ENCODE measurements around the gene TIMM29.
"Not testable (repeated sequence)": the region's sequence is repeated elsewhere in the genome, so short reads cannot be mapped to it uniquely, and the experiment has no call there.

TIMM29 gene

DNA sequence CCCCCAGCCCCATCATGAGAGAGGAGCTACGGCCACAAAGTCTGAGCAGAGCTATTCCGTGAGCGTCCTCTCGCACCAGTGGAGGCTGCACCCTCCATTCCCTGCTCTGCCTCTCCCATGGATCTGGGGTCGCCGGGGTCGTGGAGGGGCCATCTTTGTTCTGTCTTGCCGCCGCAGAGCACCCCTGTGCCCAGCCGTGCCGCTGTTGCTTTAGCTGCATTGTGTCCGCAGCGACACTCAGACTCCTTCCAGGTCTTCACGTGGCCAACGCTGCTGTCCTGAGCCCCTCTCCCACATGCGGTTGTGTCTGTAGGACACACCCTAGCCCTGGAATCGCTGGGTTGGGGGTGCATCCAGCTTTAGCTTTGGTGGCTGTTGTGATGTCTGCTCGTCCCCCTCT lies 16.0 kb upstream of the TIMM29 start:
- DNase-seq (ENCODE audit: low read depth), result no peak

DNA sequence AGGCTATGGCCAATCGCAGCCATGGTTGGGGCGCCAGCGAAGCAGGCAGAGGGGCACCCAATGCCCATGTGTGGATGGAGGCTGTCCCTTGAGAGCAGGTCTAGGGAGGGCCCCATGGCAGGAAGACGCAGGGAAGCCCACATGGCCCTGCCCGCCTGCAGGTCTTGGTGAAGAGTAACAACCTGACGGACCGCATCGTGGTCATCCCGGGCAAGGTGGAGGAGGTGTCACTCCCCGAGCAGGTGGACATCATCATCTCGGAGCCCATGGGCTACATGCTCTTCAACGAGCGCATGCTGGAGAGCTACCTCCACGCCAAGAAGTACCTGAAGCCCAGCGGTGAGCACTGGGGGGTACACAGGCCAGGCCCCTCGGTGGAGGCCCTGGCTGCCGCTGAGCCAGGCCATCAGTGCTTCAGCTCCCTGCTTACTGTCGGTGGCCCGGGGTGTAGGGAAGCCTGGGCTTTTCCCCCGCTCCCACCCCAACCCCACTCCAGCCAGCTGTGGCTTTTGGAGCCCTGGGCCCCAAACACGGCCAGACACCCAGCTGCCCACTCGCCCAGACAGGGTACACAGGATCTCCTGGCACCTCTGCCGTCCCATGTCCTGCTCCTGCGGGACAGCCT lies 14.8 kb upstream of the TIMM29 start:
- no peak for DNase-seq (ENCODE audit: low read depth)

DNA sequence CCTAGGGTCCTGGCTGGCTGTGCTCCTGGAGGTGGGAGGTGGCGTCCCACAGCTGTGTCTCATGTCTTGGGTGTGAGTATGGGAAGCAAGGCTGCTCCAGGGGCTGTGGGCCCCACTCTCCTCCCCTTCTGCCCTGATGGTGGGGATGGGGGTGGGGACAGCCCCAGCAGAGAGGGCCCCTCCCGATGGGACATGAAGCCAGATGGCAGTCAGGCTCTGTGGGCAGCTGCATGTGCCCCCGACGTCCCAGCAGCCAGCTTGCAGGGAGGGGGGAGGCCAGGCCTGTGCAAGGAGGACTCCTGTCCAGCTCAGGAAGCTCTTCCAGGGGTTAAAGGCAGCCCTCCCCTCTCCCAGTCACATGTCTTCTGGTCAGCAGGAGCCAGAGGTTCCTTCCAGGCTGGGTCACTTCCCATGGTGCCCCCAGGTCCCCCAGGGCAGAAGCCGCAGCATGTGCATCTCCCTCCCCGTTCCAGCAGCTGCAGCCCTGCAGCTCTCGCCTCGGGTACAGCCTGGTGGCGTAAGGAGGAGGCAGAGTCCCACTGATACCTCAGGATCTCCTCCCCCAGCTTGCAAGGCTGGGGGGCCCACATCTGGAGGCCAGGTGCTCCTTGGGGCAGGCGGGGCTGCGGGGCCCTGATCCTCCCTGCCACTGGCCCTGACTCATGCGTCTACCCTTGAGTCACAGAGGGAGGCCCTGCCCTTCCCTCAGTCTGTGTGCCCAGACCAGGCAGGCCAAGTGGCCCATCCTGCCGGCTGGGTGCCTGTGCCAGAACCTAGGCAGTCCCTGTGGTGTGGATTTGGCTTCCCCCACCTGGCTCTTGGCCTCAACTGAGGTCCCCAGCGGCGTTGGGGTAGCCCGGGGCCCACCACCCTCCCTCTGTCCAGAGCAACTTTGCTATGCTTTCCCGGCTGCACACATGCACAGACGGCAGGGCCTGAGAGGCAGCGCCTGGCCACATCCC lies 13.2 kb upstream of the TIMM29 start:
- peak; percentile 72 for DNase-seq (ENCODE audit: low read depth)

DNA sequence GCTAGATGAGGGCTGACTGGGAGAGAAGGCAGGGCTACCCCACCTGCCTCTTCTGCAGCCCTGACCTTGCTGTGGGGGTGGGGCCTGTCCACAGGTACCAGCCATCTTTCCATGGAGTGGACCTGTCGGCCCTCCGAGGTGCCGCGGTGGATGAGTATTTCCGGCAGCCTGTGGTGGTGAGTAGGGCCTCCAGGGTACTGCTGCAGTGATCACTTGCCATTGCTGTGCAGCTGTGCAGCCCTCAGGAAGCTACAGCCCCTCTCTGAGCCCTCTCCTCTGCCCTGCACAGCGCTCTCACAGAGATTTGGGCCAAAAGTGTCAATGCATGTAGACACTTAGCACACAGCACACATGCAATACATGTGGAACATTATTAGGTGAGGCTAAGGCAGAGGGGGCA lies 12.0 kb upstream of the TIMM29 start:
- DNase-seq (ENCODE audit: low read depth), result no peak

DNA sequence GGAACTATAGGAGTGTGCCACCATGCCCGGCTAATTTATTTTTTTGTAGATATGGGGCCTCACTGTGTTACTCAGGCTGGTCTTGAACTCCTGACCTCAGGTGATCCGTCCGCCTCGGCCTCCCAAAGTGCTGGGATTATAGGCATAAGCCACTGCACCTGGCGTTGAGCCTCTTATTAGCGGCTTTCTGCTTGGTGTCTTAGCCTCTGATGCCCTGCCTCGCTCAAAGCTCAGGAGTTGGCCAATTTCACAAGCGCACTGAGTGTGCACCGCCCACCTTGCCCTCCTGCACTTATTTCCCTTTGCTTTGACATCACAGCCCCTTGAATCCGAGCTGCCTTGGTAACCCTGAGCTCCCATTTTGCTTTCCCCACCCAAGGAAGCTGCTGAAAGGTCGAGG lies 10.3 kb upstream of the TIMM29 start:
- no peak for DNase-seq (ENCODE audit: low read depth)

- DNase-seq (ENCODE audit: low read depth), result no peak
Measured at GRCh38 chr19:10919352-10920287, 9.0 kb upstream of the TIMM29 start.

DNA sequence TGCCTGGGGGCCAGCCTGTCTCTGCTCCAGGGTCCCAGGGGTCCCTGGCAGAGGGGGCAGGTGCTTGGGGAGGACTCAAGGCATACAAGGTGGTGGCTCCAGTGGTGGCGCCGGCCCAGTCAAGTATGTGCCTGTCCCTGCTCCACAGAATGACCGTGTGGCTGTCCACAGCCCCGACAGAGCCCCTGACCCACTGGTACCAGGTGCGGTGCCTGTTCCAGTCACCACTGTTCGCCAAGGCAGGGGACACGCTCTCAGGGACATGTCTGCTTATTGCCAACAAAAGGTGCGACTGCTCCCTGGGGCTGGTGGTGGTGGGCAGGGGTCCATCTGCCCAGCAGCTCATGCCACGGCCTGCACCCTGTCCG lies 8.3 kb upstream of the TIMM29 start:
- DNase-seq (ENCODE audit: low read depth), result no peak

DNA sequence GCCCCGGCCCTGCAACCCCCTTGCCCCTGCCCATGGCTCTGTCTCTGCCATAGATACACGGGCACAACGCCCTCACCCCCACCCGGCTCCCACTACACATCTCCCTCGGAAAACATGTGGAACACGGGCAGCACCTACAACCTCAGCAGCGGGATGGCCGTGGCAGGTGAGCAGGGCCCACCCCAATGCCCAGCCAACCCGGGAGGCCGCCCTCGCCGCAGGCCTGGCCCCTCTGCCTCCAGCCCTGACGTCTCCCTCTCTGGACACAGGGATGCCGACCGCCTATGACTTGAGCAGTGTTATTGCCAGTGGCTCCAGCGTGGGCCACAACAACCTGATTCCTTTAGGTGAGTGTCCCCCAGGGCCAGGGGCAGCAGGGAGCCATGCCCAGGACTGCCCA lies 7.8 kb upstream of the TIMM29 start:
- DNase-seq (ENCODE audit: low read depth), result no peak

DNA sequence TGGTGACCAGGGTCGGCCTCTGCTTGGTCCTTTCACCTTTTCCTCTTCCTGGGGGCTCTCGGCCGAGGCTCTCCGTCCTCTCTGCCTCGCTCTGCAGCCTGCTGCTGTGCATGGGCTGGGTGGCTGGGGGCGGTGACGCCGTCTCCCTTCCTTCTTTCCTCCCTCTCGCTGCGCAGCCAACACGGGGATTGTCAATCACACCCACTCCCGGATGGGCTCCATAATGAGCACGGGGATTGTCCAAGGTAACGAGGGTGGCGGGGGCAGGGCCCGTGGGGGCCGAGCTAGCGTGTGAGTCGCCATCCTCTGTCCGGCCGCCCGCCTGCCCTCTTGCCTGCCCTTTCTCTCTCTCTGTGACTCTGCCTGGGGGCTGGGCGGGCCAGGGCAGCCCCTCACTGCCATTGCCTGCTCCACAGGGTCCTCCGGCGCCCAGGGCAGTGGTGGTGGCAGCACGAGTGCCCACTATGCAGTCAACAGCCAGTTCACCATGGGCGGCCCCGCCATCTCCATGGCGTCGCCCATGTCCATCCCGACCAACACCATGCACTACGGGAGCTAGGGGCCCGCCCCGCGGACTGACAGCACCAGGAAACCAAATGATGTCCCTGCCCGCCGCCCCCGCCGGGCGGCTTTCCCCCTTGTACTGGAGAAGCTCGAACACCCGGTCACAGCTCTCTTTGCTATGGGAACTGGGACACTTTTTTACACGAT lies 7.3 kb upstream of the TIMM29 start:
- DNase-seq (ENCODE audit: low read depth), result no peak

GRCh38 chr19:10921910-10922637 lies 6.5 kb upstream of the TIMM29 start:
- no peak for DNase-seq (ENCODE audit: low read depth)

GRCh38 chr19:10922638-10923014 lies 6.0 kb upstream of the TIMM29 start:
- DNase-seq (ENCODE audit: low read depth), result no peak

DNA sequence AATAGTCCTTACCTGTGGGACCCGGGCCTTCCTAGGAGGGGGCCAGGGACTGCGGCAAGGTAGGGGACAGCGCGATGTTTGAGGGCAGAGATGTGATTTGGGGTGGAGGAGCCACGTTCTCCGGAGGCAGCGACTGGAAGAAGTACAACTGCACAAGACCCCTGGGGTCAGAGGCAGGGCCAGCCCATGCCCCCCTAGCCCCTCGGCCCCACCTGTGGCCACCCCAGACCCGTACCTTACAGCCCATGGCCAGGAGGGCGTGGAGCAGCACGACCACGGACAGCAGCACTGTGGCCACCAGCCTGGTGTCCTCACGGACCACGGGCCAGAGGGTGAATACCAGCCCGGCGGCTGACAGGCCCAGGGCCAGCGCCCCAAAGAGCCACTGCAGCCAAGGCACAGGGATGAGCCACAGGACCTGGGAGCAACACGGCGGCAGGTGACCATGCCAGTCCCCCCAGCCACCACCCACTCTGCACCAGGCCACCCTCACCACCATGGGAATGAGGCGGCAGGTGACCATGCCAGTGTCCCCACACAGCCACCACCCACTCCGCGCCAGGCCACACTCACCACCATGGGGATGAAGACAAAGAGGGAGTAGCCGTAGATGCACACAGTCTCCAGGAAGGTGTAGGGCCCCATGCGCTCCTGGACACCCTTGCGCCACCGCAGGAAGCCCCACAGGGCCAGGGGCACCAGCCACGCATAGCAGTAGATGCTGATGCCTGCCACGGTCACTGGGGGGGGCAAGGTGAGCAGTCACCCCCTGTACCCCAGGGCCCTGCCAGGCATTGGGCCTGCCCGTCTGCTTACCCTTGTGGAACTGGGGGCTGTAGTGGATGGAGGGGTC lies 5.1 kb upstream of the TIMM29 start:
- DNase-seq (ENCODE audit: low read depth), result no peak

- no peak for DNase-seq (ENCODE audit: low read depth)
Measured at GRCh38 chr19:10924597-10924996, 4.0 kb upstream of the TIMM29 start.

GRCh38 chr19:10927730-10928562 lies 665 bp upstream of the TIMM29 start:
- no peak for DNase-seq (ENCODE audit: low read depth)

- no peak for DNase-seq (ENCODE audit: low read depth)
Measured at GRCh38 chr19:10929402-10929794, 787 bp downstream of the TIMM29 start.

- no peak for DNase-seq (ENCODE audit: low read depth)
Measured at GRCh38 chr19:10935371-10936059, 6.9 kb downstream of the TIMM29 start.

DNA sequence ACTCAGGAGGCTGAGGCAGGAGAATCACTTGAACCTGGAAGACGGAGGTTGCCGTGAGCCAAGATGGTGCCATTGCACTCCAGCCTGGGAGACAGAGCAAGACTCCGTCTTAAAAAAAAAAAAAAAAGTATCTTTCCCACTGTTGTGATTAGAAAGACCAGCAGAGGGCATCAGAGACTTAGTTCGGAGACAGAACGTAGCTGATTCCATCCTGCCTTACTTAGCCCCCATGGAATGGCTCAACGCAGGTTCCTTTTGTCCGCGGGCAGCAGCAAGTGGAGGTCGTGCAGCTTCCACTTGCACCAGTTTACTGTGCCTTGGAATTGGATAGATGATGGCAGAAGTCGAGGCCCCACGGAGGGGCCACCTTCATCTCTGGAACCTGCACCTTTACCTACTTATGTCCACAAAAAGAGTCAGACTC lies 8.1 kb downstream of the TIMM29 start:
- DNase-seq (ENCODE audit: low read depth), result peak; percentile 78

DNA sequence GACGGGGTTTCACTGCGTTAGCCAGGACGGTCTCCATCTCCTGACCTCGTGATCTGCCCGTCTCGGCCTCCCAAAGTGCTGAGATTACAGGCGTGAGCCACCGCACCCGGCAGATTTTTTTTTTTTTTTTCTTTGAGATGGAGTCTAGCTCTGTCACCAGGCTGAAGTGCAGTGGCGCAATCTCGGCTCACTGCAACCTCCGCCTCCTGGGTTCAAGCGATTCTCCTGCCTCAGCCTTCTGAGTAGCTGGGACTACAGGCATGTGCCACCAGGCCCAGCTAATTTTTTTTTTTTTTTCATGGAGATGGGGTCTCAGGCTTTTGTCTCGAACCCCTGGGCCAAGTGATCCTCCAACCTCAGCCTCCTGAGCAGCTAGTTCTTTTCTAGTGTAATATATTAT lies 13.0 kb downstream of the TIMM29 start:
- DNase-seq (ENCODE audit: low read depth), result not testable (repeated sequence)

DNA sequence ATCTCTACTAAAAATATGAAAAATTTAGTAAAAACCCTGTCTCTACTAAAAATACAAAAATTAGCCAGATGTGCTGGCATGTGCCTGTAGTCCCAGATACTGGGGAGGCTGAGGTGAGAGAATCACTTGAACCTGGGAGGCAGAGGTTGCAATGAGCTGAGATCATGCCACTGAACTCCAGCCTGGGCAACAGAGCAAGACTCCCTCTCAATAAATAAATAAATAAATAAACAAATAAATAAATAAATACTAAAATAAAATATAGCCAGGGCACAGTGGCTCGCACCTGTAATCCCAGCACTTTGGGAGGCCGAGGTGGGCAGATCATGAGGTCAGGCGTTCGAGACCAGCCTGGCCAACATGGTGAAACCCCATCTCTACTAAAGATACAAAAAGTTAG lies 14.8 kb downstream of the TIMM29 start:
- DNase-seq (ENCODE audit: low read depth), result not testable (repeated sequence)

Measured in amniotic epithelial cell (primary cell).